KBM-7 (cell line): Measurements from ENCODE around the gene RNF220.
"Not testable (repeated sequence)": the region's sequence is repeated elsewhere in the genome, so short reads cannot be mapped to it uniquely, and the experiment has no call there.

Experiments used
- DNase-seq: peaks from one replicate; pipeline ENCODE4 v3.0.0-alpha.2; 2015
- in situ Hi-C: fragments of 300-500 bp; cut with MboI; formaldehyde crosslinking; loops from 2 replicates; pipeline ENCODE4 v1.14.3; 2020; ENCODE audit warnings: low sequenced_read_pairs, low pct_unique_long_range_greater_than_20kb, mixed read lengths

RNF220 gene

GRCh38 chr1:44652445-44653106 is 247.5 kb downstream of the RNF220 start:
- DNase-seq: peak; percentile 72

DNA sequence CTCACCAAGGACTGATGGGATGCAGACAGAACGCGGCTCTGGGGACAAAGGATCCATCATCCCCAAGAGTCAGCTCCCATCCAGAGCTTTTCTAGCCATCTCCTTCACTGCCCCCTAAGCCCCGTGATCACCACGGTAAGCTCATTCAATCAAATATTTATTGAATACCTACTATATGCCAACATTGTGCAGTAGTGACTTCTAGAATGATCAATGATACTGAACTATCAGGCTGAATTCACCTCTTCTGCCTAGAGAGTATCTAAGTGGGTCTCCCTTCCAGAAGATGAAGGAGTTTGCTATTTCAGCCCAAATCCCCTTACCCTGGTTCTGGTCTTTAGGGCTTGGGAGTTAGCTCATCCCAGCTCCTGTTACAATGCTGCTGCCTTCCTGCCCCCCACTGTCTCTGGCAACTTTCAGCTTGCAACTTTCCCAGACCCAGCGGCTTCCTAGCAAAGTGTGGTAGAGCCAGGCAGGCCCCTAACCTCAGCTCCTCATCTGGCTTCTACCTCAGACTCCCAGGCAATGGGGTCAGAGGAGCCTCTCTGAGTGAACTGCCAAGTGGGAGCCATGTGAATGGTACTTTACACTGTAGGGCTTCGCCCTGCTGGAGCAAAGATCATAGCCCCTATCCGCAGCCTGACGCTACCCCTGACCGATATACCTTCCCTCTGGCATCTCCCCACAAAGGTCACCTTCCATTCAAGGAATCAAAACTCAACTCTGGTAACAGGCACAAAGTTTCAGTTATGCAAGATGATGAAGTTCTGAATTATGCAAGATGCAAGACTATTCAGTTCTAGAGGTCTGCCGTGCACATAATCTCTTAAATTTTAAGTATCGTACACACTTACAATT is 248.3 kb downstream of the RNF220 start:
- DNase-seq: no peak
- in situ Hi-C loops: no loop called here

More at GRCh38 chr1:44652445-44653106, 247.5 kb downstream of the RNF220 start:
- in situ Hi-C loops: no loop called here

DNA sequence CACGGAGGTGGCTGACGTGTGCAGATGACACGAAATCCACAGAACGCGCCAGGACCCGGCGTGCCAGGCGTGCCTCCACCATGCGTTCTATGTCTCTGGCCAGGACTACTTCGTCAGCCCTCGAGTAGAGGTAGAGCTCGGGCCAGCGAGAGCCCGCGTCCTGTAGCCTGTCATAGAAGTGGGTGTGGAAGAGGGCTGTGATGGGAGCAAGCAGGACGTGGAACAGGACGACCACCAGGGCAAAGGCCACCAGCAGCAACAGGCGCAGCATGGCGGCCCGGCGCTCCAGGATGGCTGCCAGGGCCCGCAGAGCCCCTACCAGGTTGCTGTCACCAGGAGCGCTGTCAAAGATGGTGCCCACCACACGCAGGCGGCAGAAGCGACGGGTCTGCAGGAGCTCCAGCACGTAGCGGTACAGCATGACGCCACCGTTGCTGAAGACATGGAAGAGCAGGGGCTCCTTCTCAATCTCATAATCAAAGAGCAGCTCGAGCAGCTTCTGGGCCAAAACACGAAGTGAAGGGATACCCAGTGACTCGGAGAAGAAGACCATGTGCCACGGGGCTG is 249.6 kb downstream of the RNF220 start:
- DNase-seq: no peak
- in situ Hi-C loops: no loop called here

GRCh38 chr1:44655609-44656008 is 250.6 kb downstream of the RNF220 start:
- peak; percentile 51 for DNase-seq
- in situ Hi-C loops: no loop called here

DNA sequence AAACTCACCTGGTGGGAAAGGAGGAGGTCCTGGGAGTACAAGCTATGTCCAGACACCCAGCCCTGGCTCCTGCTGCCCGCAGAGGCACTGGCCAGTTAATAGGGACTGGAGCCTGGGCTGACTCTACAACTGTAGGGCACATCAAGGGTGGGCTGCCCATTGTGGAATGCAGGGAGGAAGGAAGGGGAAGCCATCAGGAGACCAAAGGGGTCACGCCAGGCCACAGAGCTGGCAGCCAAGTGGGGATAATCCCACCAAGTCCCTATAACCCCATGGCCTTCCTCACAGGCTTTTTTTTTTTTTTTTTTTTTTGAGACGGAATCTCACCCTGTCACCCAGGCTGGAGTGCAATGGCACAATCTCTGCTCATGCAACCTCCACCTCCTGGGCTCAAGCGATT is 254.5 kb downstream of the RNF220 start:
- DNase-seq: no peak
- in situ Hi-C loops: no loop called here

- DNase-seq: no peak
- in situ Hi-C loops: no loop called here
These were observed 255.1 kb downstream of the RNF220 start for GRCh38 chr1:44660176-44660575.

- no peak for DNase-seq
- in situ Hi-C loops: no loop called here
These were observed 257.0 kb downstream of the RNF220 start for GRCh38 chr1:44661781-44662682.

DNA sequence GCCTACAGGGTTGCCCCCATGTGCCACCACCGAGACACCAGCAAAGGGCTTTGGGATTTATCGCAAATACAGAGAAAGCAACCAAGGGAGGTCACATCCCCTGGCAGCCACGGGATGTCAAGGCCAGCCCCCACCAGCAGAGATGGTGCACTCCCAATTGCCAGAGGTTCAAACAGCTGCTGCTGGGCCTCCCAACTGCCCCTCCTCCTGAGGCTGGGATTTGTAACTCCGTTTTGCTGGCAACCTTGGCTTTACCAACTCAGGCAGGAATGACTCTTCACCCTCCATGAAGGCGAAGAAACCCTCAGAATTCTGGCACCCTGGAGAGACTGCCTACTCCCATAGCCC is 257.6 kb downstream of the RNF220 start:
- in situ Hi-C loops: no loop called here
- DNase-seq: no peak

- no peak for DNase-seq
- in situ Hi-C loops: no loop called here
These were observed 258.4 kb downstream of the RNF220 start for GRCh38 chr1:44663417-44663816.

DNA sequence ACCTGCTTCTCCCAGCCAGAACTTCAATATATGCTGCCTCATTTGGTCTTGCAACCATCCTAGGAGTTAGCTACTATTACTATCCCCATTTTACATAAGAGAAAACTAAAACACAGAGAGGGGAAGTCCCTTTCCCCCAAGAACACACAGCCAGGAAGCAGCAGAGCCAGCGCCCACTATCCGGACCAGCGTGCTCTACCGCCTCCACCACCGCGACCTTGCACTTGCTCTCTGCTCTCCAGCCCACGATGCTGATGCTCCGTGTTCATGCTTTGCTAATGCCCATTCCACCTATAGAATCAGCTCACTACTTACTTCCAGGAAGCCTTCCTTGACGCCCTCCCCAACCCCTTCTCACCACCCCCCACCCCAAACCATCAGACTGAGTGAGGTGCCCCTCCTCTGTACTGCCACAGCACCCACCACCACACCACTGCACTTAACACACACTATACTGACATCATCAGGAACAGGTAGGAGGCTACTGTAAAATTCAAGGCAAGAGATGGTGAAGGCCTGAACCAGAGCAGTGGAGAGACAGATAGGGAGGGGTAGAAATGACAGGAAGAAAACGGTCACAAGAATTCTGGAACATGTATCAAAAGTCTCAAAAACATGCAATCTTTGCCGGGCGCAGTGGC is 259.8 kb downstream of the RNF220 start:
- in situ Hi-C loops: no loop called here
- peak; percentile 23 for DNase-seq

DNA sequence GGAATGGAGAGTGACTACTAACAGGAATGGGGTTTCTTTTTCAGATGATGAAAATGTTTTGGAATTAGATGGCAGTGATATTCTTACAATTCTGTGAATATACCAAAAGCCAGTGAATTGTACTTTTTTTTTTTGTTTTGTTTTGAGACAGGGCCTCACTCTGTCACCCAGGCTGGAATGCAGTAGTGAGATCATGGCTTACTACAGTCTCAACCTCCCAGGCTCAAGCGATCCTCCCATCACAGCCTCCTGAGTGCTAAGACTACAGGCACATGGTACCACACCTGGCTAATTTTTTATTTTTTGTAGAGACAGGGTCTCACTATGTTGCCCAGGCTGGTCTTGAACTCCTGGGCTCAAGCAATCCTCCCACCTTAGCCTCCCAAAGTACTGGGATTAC is 261.7 kb downstream of the RNF220 start:
- in situ Hi-C loops, DNase-seq: not testable (repeated sequence)

GRCh38 chr1:44670751-44671640 is 265.9 kb downstream of the RNF220 start:
- in situ Hi-C loops: no loop called here

GRCh38 chr1:44672254-44672955 is 267.4 kb downstream of the RNF220 start:
- peak; percentile 98 for DNase-seq
- in situ Hi-C loops: no loop called here

More at GRCh38 chr1:44670751-44671640, 265.9 kb downstream of the RNF220 start:
- DNase-seq: no peak

- no peak for DNase-seq
- in situ Hi-C loops: no loop called here
These were observed 268.1 kb downstream of the RNF220 start for GRCh38 chr1:44672961-44673674.

GRCh38 chr1:44673675-44674112 is 268.6 kb downstream of the RNF220 start:
- DNase-seq: no peak
- in situ Hi-C loops: no loop called here

DNA sequence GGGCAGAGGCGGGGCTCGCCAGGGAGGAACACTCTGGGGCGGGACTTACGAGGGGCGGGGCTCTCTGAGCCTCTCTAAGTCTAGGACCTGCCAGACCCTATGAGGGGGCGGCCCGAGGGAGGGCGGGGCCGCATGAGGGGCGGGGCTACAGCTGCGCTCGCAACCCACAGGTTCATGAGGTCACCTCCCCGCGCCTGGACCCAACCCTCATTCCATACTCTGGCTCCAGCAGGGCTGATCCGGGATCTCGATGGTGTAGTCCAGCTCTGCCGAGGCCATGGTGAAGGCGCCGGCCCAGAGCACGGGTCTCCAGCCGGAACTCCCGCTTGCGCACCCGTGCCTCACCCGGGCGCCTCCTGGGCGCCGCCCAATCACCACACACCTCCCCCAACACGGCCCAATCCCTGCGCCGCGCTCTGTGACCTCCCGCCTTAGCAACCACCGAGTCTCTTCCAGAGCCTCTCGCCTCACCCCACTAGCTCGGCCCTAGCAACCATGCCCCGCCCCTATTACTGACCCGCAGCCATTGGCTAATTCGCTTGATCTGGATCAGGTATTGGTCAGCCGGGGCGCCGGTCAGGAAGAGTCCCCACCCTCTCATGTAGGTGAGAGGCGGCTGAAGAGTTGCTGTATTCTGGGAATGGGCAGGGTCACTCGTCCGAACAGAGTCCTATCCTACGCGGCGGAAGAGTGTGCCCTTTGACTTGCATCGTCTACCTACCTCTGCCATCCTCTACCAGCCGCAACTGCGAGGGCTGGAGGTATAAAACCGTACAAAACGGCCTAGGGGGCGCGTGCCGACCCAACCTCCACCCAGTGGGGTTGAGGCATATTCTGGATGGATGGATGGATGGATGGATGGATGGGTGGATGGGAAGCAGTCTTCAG is 269.3 kb downstream of the RNF220 start, which contains the start of the genes ARMH1 and TMEM53:
TSS of gene ARMH1 (plus strand) at position 602 of the 888 bp plus-strand sequence. CDS start 14,984 bp downstream, outside the sequence.
TSS of gene TMEM53 (minus strand) at position 369 of the 888 bp plus-strand sequence. CDS start at position 279, 90 bp downstream.
- in situ Hi-C loops: no loop called here

More for the DNA sequence above, 269.3 kb downstream of the RNF220 start, which contains the start of the genes ARMH1 and TMEM53:
- peak; percentile 67 for DNase-seq
